ENCODE measurements around the gene NCL.

GRCh38 chr2:231415029-231415428, 49.3 kb downstream of the NCL start:
- TF ChIP-seq RFX5 (IDR thresholded peaks at IDR 0.05; ENCODE audit: low read depth, low read length): no peak
- TF ChIP-seq, protein P1, sequence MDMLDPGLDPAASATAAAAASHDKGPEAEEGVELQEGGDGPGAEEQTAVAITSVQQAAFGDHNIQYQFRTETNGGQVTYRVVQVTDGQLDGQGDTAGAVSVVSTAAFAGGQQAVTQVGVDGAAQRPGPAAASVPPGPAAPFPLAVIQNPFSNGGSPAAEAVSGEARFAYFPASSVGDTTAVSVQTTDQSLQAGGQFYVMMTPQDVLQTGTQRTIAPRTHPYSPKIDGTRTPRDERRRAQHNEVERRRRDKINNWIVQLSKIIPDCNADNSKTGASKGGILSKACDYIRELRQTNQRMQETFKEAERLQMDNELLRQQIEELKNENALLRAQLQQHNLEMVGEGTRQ (IDR thresholded peaks at IDR 0.05; ENCODE audit: low read depth, low read length): no peak
- TF ChIP-seq CTCF (conservative IDR thresholded peaks at IDR 0.05; ENCODE audit: low read depth, low read length): no peak
- TF ChIP-seq, protein P2, sequence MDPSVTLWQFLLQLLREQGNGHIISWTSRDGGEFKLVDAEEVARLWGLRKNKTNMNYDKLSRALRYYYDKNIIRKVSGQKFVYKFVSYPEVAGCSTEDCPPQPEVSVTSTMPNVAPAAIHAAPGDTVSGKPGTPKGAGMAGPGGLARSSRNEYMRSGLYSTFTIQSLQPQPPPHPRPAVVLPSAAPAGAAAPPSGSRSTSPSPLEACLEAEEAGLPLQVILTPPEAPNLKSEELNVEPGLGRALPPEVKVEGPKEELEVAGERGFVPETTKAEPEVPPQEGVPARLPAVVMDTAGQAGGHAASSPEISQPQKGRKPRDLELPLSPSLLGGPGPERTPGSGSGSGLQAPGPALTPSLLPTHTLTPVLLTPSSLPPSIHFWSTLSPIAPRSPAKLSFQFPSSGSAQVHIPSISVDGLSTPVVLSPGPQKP (IDR thresholded peaks at IDR 0.05; ENCODE audit: borderline replicate concordance, low read depth, low read length): no peak
- no peak for TF ChIP-seq POLR2A (IDR thresholded peaks at IDR 0.05; ENCODE audit: low read depth, low read length)
- no peak for TF ChIP-seq MAFK (IDR thresholded peaks at IDR 0.05; ENCODE audit: low read depth, low read length)
- no peak for TF ChIP-seq FOS (IDR thresholded peaks at IDR 0.05; ENCODE audit: low read depth, low read length)
- TF ChIP-seq BHLHE40 (IDR thresholded peaks at IDR 0.05; ENCODE audit: low read depth, low read length): no peak
- no peak for TF ChIP-seq RAD21 (IDR thresholded peaks at IDR 0.05; ENCODE audit: low read length)
- no peak for TF ChIP-seq CEBPB (IDR thresholded peaks at IDR 0.05; ENCODE audit: low read depth, low read length)
- no peak for TF ChIP-seq MXI1 (IDR thresholded peaks at IDR 0.05; ENCODE audit: borderline replicate concordance, low read depth, low read length)
- TF ChIP-seq NFE2L2 (IDR thresholded peaks at IDR 0.05; ENCODE audit: low read depth, low read length): no peak
- no peak for TF ChIP-seq RCOR1 (IDR thresholded peaks at IDR 0.05; ENCODE audit: insufficient replicate concordance, low read length)
